HCT116 (cell line): ENCODE measurements around the gene SDC1.

Experiments
- EZH2 ChIP-seq: fragments of 200-600 bp; sonication (generic); IDR thresholded peaks from 2 replicates; pipeline ENCODE4 v1.6.1; 2017; ENCODE audit warnings: antibody characterized with exemption, mixed run types
- POLR2A ChIP-seq: IDR thresholded peaks from 2 replicates; pipeline ENCODE4 v1.7.0; 2011; ENCODE audit warnings: borderline replicate concordance; ENCODE audit not compliant: insufficient read depth, insufficient read length; ENCODE audit errors: extremely low read depth
- POLR2AphosphoS5 ChIP-seq: IDR thresholded peaks from 2 replicates; pipeline ENCODE4 v1.6.1; 2011; ENCODE audit warnings: mild to moderate bottlenecking, low read depth, low read length, moderate library complexity
- TF ChIP-seq, protein P1 (sequence below): IDR thresholded peaks from 2 replicates; pipeline ENCODE4 v1.6.1; 2012; ENCODE audit warnings: low read depth
- TF ChIP-seq, protein P2 (sequence below), 3 experiments: fragments of 200-600 bp in 1 of 3; sonication (generic) in 1 of 3; IDR thresholded peaks in 2 of 3; conservative IDR thresholded peaks in 1 of 3; 2 replicates each; pipeline ENCODE4 v1.5.1; 2012 to 2017; ENCODE audit warnings: low read depth in 2 of 3, low read length in 2 of 3, antibody characterized with exemption in 1 of 3, borderline replicate concordance in 1 of 3, control low read depth in 1 of 3, mild to moderate bottlenecking in 1 of 3, mixed read lengths in 1 of 3, mixed run types in 1 of 3, moderate library complexity in 1 of 3; ENCODE audit not compliant: insufficient read depth in 1 of 3

DNA sequence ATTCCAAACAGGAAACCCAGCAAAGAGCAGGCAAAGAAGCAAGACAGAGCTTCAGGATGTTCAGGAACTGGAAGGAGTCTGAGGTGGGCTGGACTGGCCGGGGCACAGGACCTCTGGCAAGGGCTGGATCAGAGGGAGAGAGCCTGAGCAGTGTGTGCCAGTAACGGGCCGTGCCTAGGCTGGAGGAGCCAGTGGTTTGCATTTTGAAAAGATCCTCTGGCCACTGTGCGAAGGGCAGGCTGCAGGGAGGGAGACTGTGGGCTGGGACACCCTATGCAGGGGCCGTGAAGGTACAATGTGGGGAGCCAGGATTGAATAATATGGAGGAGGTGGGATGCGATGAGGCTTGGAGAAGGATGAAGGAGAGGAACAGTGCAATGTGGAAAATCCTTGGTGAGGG, 6.2 kb upstream of the SDC1 start:
- TF ChIP-seq EZH2 = no peak
- TF ChIP-seq, protein P1, sequence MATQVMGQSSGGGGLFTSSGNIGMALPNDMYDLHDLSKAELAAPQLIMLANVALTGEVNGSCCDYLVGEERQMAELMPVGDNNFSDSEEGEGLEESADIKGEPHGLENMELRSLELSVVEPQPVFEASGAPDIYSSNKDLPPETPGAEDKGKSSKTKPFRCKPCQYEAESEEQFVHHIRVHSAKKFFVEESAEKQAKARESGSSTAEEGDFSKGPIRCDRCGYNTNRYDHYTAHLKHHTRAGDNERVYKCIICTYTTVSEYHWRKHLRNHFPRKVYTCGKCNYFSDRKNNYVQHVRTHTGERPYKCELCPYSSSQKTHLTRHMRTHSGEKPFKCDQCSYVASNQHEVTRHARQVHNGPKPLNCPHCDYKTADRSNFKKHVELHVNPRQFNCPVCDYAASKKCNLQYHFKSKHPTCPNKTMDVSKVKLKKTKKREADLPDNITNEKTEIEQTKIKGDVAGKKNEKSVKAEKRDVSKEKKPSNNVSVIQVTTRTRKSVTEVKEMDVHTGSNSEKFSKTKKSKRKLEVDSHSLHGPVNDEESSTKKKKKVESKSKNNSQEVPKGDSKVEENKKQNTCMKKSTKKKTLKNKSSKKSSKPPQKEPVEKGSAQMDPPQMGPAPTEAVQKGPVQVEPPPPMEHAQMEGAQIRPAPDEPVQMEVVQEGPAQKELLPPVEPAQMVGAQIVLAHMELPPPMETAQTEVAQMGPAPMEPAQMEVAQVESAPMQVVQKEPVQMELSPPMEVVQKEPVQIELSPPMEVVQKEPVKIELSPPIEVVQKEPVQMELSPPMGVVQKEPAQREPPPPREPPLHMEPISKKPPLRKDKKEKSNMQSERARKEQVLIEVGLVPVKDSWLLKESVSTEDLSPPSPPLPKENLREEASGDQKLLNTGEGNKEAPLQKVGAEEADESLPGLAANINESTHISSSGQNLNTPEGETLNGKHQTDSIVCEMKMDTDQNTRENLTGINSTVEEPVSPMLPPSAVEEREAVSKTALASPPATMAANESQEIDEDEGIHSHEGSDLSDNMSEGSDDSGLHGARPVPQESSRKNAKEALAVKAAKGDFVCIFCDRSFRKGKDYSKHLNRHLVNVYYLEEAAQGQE = no peak
- TF ChIP-seq, protein P2, sequence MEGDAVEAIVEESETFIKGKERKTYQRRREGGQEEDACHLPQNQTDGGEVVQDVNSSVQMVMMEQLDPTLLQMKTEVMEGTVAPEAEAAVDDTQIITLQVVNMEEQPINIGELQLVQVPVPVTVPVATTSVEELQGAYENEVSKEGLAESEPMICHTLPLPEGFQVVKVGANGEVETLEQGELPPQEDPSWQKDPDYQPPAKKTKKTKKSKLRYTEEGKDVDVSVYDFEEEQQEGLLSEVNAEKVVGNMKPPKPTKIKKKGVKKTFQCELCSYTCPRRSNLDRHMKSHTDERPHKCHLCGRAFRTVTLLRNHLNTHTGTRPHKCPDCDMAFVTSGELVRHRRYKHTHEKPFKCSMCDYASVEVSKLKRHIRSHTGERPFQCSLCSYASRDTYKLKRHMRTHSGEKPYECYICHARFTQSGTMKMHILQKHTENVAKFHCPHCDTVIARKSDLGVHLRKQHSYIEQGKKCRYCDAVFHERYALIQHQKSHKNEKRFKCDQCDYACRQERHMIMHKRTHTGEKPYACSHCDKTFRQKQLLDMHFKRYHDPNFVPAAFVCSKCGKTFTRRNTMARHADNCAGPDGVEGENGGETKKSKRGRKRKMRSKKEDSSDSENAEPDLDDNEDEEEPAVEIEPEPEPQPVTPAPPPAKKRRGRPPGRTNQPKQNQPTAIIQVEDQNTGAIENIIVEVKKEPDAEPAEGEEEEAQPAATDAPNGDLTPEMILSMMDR (IDR thresholded peaks at IDR 0.05 in 2 of 3, conservative IDR thresholded peaks at IDR 0.05 in 1 of 3; ENCODE audit: borderline replicate concordance in 1 of 3, insufficient read depth in 1 of 3, low read depth in 2 of 3, low read length in 2 of 3) = no peak
- no peak for TF ChIP-seq POLR2A
- no peak for TF ChIP-seq POLR2AphosphoS5
